Measurements from ENCODE around the gene SV2C.
"Not testable (repeated sequence)": the region's sequence is repeated elsewhere in the genome, so short reads cannot be mapped to it uniquely, and the experiment has no call there.

Gene SV2C

DNA sequence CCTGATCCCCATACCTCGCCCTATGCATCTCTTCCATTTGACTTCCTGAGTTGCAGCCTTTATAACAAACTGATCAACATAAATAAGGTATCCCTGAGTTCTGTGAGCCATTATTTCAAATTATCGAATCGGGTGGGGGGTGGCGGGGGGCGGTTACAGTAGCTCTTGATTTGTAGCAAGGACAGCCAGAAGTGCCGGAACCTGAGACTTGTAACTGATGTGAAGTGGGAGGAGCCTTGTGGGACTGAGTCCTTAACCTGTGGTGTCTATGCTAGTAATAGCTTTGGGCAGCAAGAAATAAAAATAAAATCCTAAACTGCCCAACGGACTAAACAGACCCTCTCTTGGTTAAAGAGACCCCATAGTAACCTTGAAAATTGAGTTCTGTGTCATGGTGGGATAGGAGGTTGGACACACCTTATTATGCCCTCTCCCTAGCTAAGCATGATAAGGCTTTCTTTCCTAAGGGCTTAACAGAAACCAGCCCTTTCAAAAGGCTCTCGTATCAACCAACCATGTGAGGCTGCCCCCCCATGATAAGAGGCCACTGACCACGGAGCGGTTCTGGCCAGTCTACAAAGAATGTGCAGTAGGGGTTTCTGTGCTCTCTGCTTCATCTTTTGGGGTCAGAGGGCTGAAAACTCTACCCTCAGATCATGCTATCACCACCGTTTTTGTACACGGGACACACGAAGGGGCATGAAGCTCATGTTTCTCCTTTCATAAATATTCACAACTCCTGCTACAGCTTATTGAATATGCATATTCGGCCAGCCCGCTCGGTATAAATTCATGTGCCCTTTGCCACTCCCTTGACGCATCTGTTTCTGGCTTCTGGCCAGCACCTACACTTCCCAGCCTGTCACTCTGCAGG lies 280.4 kb downstream of the SV2C start:
- no peak for DNase-seq

DNA sequence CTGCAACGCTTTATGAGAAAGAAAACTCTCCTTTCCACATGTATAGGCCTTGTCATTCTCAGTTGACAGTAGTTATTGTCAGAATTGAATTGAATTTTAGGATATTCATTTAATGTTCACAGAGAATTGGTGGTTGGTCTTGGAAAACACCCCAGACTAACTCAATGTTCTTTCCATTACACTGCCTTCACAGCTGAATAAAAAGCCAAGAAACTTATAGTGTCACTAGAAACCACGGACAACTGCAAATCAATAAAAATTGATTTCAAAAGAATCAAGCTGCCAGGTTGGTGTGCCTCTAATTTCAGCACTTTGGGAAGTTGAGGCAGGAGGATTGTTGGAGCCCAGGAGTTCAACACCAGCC lies 281.0 kb downstream of the SV2C start:
- DNase-seq, result no peak

GRCh38 chr5:76365561-76365960 lies 282.4 kb downstream of the SV2C start:
- no peak for DNase-seq

DNA sequence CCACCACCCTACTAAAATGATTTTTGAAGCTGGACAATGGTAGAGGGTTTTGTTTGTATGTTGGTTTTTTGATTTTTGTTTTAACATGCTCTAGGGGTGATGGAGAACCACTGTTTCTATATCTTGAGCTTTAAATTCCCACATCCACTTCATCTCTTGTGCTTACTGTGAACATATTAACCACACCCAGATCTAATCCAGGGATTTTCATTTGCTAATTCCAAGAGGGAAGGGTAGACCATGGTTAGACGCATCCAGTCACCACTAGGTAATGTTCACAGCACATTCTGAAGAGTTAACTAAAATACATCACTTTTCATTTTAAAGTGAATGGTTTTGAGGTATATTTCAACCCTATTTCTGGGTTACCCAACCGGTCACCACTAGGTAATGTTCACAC lies 283.4 kb downstream of the SV2C start:
- no peak for DNase-seq

DNA sequence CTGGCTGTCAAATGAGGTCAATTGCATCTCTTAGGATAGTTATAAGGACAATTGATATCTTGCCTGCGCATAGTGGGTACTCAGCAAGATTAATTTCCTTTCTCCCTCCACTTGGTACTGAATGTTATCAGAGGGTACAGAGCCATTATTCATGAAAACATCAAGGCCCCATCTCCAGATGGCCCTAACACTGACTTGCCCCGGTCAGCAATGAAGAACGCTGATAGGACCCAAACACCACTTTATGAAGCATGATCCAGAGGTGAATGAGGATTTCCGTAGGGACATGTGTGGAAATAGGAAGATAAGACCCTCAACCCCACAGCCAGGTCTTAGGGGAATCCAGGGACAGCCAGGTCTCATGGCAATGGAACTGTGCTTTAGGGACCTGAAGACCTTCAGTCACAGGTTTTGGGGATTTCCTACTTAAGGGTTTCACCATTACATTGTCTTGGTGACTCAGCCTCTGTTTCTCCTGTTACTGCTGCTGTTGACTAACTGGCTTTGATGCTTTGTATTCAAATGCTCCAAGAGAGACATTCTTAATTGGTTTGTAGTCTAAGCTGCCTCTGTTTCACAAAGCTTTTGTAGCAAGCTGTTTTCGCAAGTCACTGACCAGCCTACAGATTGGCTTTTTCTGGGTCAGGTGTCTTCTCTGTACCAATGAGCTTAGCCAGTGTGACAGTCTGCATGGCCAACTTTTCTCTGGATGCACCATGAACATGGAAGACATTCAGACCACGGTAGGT lies 284.6 kb downstream of the SV2C start:
- DNase-seq, result no peak

GRCh38 chr5:76368941-76369340 lies 285.8 kb downstream of the SV2C start:
- DNase-seq, result no peak

GRCh38 chr5:76369668-76370067 lies 286.5 kb downstream of the SV2C start:
- not testable (repeated sequence) for DNase-seq

DNA sequence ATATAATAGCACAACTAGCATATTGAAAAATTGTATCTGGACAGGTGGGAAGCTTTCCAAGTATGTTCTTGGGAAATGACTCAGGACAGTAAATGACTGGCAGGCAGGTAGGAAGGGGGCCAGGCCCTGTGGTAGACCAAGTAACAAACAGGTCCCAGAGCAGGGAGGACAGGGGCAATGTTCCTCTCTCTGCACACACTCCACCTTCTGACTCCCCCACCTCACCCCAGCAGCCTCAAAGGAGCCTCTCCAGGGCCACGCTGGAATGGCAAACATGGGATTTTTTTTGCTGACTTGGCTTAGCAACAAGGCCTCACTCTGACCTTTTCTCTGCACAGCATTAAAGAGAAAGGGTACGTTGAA lies 288.8 kb downstream of the SV2C start:
- DNase-seq, result no peak

DNA sequence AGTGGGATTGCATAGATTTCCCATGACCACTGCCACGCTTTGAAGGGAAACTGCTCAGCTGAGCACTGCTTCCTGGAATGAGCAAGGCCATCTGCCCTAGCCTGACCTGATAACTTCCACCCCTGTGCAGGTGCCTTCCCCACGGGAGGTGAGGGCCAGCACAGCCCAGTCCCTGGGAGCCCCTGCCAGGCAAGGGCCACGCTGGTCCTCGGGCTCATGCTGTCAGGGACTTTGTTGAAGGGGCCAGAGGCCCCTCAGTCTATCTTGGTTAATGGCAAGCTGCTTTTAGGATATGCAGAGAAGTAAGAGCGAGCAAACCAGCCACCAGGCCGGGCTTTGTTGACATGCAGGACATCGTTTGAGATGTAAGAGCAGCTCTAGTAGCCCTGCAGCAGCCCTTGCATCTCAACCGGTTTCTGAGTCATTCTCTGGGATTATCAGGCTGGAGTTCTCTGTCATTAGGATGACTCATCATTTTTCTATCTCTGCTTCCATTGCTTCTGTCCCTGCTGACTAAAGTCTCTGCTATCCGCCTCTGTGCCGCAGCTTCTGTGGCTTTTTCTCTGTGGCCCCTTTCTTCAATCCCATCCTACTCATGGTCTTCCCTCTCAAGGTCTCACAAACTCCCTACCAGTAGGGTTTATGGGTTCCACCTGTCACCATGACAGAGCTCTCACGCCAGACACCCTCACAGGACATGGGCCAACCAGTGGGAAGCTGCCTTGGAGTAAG lies 289.3 kb downstream of the SV2C start:
- no peak for DNase-seq

DNA sequence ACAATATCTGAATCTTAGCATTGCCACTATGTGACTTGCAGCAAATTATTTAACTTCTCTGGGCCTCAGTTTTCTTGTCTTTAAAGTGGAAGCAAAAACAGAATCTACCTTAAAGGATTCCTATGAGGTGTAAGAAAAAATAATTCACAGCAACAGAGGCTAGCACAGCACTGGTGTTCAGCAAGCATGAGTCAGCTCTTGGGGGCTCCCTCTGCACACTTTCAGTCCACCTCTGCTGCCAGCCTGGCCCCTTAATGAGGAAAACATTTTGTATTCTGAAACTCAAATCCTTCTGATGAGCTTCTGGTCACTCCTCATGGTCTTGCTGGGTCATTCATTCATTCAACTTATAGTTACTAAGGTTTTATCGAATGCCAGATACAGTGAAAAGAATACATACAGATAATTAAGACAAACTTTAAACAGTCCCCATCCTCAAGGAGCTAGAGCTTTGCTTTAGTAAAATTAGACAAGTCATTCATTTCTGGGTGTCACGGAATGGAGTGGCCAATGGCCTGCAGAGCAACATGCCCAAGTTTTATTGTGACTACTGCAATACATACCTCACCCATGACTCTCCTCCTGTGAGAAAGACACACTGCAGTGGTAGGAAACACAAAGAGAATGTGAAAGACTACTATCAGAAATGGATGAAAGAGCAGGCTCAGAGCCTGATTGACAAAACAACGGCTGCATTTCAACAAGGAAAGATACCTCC lies 293.1 kb downstream of the SV2C start:
- no peak for DNase-seq

DNA sequence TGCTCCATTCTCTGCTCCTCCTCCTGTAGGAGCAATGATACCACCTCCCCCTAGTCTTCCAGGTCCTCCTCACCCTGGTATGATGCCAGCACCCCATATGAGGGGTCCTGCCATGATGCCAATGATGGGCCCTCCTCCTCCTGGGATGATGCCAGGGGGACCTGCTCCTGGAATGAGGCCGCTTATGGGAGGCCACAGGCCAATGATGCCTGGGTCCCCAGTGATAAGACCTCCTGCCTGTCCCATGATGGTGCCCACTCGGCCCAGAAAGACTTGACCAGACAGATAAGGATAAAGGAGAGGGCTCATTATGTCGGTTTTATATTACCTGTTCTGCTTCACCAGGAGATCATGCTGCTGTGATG lies 293.7 kb downstream of the SV2C start:
- no peak for DNase-seq

DNA sequence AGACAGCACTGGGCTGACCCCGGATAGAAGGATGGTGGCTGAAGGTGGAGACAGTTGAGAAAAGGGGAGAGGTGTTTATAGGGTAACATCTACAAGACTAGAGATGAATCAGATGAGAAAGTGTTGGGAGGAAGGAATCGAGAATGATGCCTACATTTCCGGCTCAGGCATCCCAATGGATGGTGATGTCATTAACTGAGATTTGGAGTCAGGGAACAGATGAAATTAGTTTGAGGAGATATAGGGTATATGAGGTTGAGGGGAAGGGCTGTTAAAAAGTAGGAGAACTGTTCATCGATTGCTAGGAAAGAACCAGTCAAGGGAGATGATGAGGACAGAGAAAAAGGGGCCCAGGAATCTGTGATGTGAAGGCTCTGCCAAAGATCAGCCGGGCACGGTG lies 295.2 kb downstream of the SV2C start:
- no peak for DNase-seq

GRCh38 chr5:76379316-76379715 lies 296.1 kb downstream of the SV2C start:
- no peak for DNase-seq

GRCh38 chr5:76379855-76380254 lies 296.7 kb downstream of the SV2C start:
- DNase-seq, result no peak

DNA sequence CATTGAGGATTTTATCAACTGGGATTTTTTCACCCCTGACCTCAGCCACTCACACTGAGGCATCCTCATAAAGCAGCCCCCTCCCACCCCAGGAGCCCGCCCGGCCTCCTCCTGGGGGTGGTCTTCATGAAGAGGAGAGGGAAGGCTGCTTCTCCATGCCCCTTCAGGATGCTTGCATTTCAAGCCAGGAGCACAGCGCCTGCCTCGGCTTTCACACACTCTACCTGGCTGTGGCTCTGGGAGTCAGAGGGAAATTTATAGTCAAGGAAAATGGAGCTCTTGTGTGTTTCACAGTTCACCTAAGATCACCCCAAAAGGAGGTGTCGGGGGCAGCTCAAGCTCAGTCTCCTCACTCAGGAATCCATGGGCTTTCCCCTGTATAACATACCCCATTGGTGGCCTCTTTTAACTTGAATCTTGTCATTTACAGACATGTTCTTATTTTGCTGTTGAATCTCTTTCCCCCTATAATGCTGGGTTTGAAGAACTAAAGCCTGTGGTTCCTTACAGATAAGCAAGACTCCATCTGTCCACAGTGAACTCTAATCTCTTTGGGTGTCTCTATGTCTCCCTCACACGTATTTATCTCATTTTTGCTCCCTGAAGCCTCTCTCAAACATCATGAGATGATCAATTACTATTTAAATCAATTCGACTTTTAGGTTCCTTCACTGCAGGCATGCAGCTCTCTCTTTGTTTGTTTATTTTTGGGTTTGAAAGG lies 297.3 kb downstream of the SV2C start:
- DNase-seq, result no peak

GRCh38 chr5:76383126-76383832 lies 300.1 kb downstream of the SV2C start:
- DNase-seq, result no peak

DNA sequence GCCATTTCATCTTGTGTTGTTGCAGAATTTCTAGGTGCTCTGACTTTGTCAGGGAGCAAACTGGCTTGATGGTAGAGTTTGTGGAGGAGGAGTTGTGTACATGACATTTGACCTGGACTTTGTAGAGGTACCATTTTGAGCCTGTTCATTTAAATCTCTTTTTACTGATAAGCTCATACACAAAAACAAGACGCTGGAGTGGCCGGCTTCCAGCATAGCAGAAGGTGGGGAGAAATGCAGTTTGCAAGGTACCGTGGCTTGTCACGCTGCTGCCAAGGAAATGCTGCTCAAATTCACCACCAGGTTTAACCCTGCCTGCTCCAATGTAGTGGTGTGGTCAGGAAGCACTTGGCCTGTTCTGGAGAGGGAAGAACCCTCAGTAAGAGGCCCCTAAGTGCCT lies 301.0 kb downstream of the SV2C start:
- no peak for DNase-seq

GRCh38 chr5:76384705-76385104 lies 301.5 kb downstream of the SV2C start:
- no peak for DNase-seq

GRCh38 chr5:76385540-76385939 lies 302.4 kb downstream of the SV2C start:
- DNase-seq, result no peak

DNA sequence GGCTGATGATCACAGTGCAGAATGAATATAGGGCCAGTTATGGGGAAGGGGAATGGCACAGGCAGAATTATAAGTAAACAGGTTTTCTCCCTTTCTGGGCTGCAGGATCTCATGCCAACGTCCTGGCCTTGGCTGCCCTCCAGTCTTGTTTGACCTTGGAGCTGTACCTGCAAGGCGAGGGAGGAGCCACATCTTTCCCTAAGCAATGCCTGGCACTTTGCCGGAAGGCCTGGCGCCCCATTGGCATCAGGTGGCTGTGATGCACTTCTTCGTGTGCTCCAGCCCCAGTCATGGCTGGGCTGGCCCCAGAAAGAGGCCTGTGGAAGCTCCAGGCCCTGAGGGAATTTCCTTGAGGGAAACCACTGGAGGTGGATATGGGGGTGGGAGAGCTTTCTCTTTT lies 303.2 kb downstream of the SV2C start:
- DNase-seq, result no peak

- DNase-seq, result no peak
Measured at GRCh38 chr5:76388236-76388635, 305.1 kb downstream of the SV2C start.

Data from COR-L47 (cell line).